Neutrophil (primary cell): ENCODE data around the gene PTPRN2.

Experiments used
- H3K27ac ChIP-seq: fragments of 200-600 bp; sonication (generic); 2 replicates; pipeline ENCODE4 v1.5.1; 2016; ENCODE audit warnings: mild to moderate bottlenecking, moderate library complexity
- H3K27me3 ChIP-seq: fragments of 200-600 bp; sonication (generic); 2 replicates; pipeline ENCODE4 v1.6.0; 2016; ENCODE audit warnings: mild to moderate bottlenecking
- H3K36me3 ChIP-seq: fragments of 200-600 bp; sonication (generic); 2 replicates; pipeline ENCODE4 v1.5.1; 2017
- H3K4me1 ChIP-seq, 2 experiments: fragments of 200-600 bp in 1 of 2; sonication (generic) in 1 of 2; 1 replicate in 1 of 2; 2 replicates in 1 of 2; pipeline versions ENCODE4 v1.5.1 to v1.6.1; 2013 to 2016; ENCODE audit warnings: low read depth in 1 of 2, low read length in 1 of 2, mild to moderate bottlenecking in 1 of 2, moderate library complexity in 1 of 2; ENCODE audit not compliant: control insufficient read depth in 1 of 2, insufficient read depth in 1 of 2
- H3K4me3 ChIP-seq, 2 experiments: fragments of 200-600 bp in 1 of 2; sonication (generic) in 1 of 2; 1 replicate in 1 of 2; 2 replicates in 1 of 2; pipeline ENCODE4 v1.5.1; 2013 to 2016; ENCODE audit warnings: low read depth in 1 of 2, low read length in 1 of 2, mild to moderate bottlenecking in 1 of 2, moderate library complexity in 1 of 2
- H3K9me3 ChIP-seq: fragments of 200-600 bp; sonication (generic); 2 replicates; pipeline ENCODE4 v1.5.1; 2016
- TF ChIP-seq, protein P1 (sequence below): fragments of 200-600 bp; sonication (generic); IDR thresholded peaks from 2 replicates; pipeline ENCODE4 v1.5.1; 2016; ENCODE audit warnings: antibody characterized with exemption

The PTPRN2 gene

GRCh38 chr7:157519246-157519645 is 1068.4 kb downstream of the PTPRN2 start:
- Histone ChIP-seq H3K27me3 (peaks cover 12% of the 10 kb centered on the region), H3K4me1 (no peaks in the 10 kb centered on the region), H3K4me3 (no peak overlapping the region), H3K27ac (no peak overlapping the region), H3K36me3 (no peaks in the 10 kb centered on the region), H3K9me3 (no peaks in the 10 kb centered on the region)
- TF ChIP-seq, protein P1, sequence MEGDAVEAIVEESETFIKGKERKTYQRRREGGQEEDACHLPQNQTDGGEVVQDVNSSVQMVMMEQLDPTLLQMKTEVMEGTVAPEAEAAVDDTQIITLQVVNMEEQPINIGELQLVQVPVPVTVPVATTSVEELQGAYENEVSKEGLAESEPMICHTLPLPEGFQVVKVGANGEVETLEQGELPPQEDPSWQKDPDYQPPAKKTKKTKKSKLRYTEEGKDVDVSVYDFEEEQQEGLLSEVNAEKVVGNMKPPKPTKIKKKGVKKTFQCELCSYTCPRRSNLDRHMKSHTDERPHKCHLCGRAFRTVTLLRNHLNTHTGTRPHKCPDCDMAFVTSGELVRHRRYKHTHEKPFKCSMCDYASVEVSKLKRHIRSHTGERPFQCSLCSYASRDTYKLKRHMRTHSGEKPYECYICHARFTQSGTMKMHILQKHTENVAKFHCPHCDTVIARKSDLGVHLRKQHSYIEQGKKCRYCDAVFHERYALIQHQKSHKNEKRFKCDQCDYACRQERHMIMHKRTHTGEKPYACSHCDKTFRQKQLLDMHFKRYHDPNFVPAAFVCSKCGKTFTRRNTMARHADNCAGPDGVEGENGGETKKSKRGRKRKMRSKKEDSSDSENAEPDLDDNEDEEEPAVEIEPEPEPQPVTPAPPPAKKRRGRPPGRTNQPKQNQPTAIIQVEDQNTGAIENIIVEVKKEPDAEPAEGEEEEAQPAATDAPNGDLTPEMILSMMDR: no peak

GRCh38 chr7:157518514-157519175 is 1069.0 kb downstream of the PTPRN2 start:
- no peaks in the 10 kb centered on the region for H3K9me3 ChIP-seq
- no peaks in the 10 kb centered on the region for H3K4me1 ChIP-seq
- TF ChIP-seq, protein P1: no peak
- no peaks in the 10 kb centered on the region for H3K36me3 ChIP-seq
- no peak overlapping the region for H3K4me3 ChIP-seq
- H3K27ac ChIP-seq: no peak overlapping the region
- H3K27me3 ChIP-seq: peaks cover 12% of the 10 kb centered on the region

GRCh38 chr7:157517782-157518513 is 1069.7 kb downstream of the PTPRN2 start:
- Histone ChIP-seq H3K9me3 (no peaks in the 10 kb centered on the region), H3K4me3 (no peak overlapping the region), H3K27me3 (peaks cover 12% of the 10 kb centered on the region), H3K36me3 (no peaks in the 10 kb centered on the region), H3K4me1 (no peaks in the 10 kb centered on the region), H3K27ac (no peak overlapping the region)
- TF ChIP-seq, protein P1: no peak

DNA sequence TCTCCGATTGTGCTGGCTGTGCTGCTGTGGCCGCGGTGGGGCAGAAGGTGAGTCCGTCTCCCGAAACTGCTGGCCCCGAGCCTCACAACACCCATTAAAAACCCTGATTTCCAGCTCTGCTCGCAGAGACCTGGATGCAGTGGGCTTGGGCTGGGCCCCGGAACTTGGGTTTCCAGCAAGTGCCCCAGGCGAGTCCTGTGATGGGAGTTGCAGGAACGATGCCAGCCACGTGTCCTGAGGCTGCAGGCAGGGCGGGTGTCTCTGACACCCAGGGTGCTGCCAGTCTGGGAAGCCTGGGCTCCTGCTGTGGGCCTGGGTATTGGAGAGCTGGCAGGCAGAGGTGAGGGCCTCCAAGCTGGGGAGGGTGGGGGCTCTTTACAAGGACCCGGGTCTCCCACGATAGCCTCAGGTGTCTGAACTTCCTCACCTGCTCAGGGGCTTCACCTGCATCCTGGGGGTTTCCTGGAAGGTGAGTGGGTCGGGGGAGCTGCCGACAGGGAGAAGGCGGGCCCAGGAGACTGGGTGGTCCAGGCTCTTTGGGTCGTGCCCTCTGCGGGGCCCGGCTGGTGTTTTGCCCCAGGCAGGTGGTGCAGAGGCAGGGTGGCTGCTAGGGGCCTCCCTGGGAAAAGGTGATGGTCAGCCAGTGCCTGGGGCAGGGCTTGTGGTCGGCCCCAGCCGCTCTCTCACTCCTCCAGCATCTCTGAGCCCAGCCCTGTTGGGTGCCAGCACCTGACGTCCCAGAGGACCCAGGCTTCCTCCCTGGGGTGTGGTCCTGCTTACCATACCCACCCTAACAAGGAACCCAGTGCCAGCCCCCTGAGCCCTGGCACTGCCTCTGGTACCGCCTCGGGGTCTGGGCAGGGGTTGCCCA is 1070.5 kb downstream of the PTPRN2 start:
- Histone ChIP-seq H3K27me3 (peaks cover 12% of the 10 kb centered on the region), H3K36me3 (no peaks in the 10 kb centered on the region), H3K4me1 (no peaks in the 10 kb centered on the region), H3K9me3 (no peaks in the 10 kb centered on the region), H3K4me3 (no peak overlapping the region), H3K27ac (no peak overlapping the region)
- TF ChIP-seq, protein P1: no peak

- no peaks in the 10 kb centered on the region for H3K4me1 ChIP-seq
- TF ChIP-seq, protein P1: no peak
- no peaks in the 10 kb centered on the region for H3K36me3 ChIP-seq
- no peaks in the 10 kb centered on the region for H3K9me3 ChIP-seq
- H3K27ac ChIP-seq: no peak overlapping the region
- no peak overlapping the region for H3K4me3 ChIP-seq
- H3K27me3 ChIP-seq: peaks cover 12% of the 10 kb centered on the region
Measured at GRCh38 chr7:157516311-157516710, 1071.3 kb downstream of the PTPRN2 start.
